Prostate gland (tissue), 2 donors: ENCODE data around the gene CACNA1E. TPM values are rescaled to one million over a fixed set of nuclear protein-coding genes. Genes with fewer than 3 reads are reported as not detected.

Source experiments
- DNase-seq: peaks from one replicate; pipeline ENCODE4 v3.0.0-alpha.2; 2019; ENCODE audit warnings: low spot score
- H3K27ac ChIP-seq, 2 donors: fragments of 200-600 bp; sonication (generic); 2 replicates each; pipeline ENCODE4 v1.5.1; 2017 to 2019
- H3K27me3 ChIP-seq: fragments of 200-600 bp; sonication (generic); replicated peaks from 2 replicates; pipeline ENCODE4 v1.5.1; 2019; ENCODE audit not compliant: insufficient read depth
- H3K36me3 ChIP-seq, 2 donors: fragments of 200-600 bp; sonication (generic); 1 replicate in 1 of 2; 2 replicates in 1 of 2; pipeline versions ENCODE4 v1.5.1 to v1.8.1; 2017 to 2019
- H3K4me1 ChIP-seq: fragments of 200-600 bp; sonication (generic); replicated peaks from 2 replicates; pipeline ENCODE4 v1.5.1; 2019
- H3K4me3 ChIP-seq, 2 donors: fragments of 200-600 bp; sonication (generic); 2 replicates each; pipeline ENCODE4 v1.5.1; 2017 to 2019
- H3K9me3 ChIP-seq: fragments of 200-600 bp; sonication (generic); 2 replicates; pipeline ENCODE4 v1.5.1; 2017
- POLR2A ChIP-seq: fragments of 450-650 bp; IDR thresholded peaks from one replicate; pipeline ENCODE4 v1.6.1; 2016; ENCODE audit warnings: antibody characterized with exemption, mild to moderate bottlenecking
- POLR2AphosphoS5 ChIP-seq: sonication (generic); formaldehyde crosslinking; IDR thresholded peaks from one replicate; pipeline ENCODE4 v1.6.1; 2017; ENCODE audit warnings: antibody characterized with exemption
- WGBS: methylation state at CpG from one replicate; pipeline ENCODE4 v1.1.5; 2018; 5-methylcytosine and 5-hydroxymethylcytosine counted together
- intact Hi-C: fragments of 100-400 bp; cut with DNase I; formaldehyde crosslinking; loops from one replicate; pipeline ENCODE4 v1.14.2; 2022
- total RNA-seq, 2 donors: library from RNA; depleted of rRNA; stranded (reverse); fragments of >200 nt; gene quantifications; one replicate each; pipeline ENCODE4 v1.1.0, GENCODE V29; 2016
- TF ChIP-seq, protein P1 (sequence below), 4 experiments: fragments of 200-600 bp in 2 of 4; fragments of 450-650 bp in 2 of 4; sonication (generic) in 2 of 4; IDR thresholded peaks; 1 replicate in 3 of 4; 2 replicates in 1 of 4; pipeline ENCODE4 v1.5.1; 2016 to 2019; ENCODE audit warnings: antibody characterized with exemption in 4 of 4, mild to moderate bottlenecking in 2 of 4, moderate library complexity in 2 of 4

The CACNA1E gene
- total RNA-seq, 2 donors from 2014 or later = 4.1 TPM; not detected in 1

DNA sequence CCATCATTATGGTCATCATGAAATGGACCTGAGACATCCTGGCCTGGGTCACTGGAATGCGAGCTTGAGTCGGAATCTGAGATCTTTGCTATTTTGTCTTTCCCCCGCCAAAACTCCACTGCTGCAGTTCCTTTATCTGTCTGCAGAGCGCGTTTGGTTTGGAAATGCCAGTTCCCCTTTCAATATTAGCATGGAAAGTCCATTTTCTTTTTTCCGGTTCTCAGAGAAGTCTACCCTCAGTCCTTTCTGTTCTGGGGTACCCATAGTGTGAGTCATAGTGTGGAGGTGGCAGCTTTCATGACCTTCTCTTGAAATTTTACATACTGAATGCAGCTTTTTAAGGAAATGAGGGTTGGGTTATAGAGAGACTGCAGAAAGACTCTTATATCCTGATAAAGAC lies 14.6 kb downstream of the CACNA1E start:
- 80% methylated on average over 6 of the region's 6 CpGs for WGBS
- H3K9me3 ChIP-seq = no peaks in the 10 kb centered on the region
- no peak for DNase-seq
- TF ChIP-seq POLR2A (no peak), POLR2AphosphoS5 (no peak)
- TF ChIP-seq, protein P1, sequence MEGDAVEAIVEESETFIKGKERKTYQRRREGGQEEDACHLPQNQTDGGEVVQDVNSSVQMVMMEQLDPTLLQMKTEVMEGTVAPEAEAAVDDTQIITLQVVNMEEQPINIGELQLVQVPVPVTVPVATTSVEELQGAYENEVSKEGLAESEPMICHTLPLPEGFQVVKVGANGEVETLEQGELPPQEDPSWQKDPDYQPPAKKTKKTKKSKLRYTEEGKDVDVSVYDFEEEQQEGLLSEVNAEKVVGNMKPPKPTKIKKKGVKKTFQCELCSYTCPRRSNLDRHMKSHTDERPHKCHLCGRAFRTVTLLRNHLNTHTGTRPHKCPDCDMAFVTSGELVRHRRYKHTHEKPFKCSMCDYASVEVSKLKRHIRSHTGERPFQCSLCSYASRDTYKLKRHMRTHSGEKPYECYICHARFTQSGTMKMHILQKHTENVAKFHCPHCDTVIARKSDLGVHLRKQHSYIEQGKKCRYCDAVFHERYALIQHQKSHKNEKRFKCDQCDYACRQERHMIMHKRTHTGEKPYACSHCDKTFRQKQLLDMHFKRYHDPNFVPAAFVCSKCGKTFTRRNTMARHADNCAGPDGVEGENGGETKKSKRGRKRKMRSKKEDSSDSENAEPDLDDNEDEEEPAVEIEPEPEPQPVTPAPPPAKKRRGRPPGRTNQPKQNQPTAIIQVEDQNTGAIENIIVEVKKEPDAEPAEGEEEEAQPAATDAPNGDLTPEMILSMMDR (IDR thresholded peaks at IDR 0.05) = no peak
- H3K4me3 ChIP-seq = no peak overlapping the region
- H3K27ac ChIP-seq = no peak overlapping the region
- no peaks in the 10 kb centered on the region for H3K27me3 ChIP-seq
- H3K4me1 ChIP-seq = no peaks in the 10 kb centered on the region
- no peaks in the 10 kb centered on the region for H3K36me3 ChIP-seq
- intact Hi-C loops = no loop called here

DNA sequence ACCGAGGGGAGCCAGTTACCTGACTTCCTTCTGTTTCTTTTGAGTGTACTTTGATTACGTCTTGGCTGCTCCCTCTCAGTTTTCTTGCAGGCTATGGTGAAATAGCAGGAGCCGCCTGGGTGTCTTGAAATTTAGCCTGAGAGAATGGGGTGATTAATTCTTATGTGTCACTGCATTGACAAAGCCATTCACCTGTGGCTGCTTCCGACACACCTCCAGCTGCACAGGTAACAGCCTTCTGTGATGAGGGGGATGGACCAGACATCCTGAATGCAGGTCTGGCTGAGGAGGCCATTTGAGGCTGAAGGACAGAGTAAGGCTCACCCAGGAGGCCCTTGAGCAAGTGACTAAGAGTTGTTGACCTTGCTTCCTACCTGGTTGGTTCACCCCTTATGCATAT lies 16.5 kb downstream of the CACNA1E start:
- H3K4me1 ChIP-seq = no peaks in the 10 kb centered on the region
- 83% methylated on average over 4 of the region's 4 CpGs for WGBS
- H3K9me3 ChIP-seq = no peaks in the 10 kb centered on the region
- no peaks in the 10 kb centered on the region for H3K36me3 ChIP-seq
- intact Hi-C loops = no loop called here
- TF ChIP-seq POLR2A (no peak), POLR2AphosphoS5 (no peak)
- TF ChIP-seq, protein P1 (IDR thresholded peaks at IDR 0.05) = no peak
- no peak overlapping the region for H3K4me3 ChIP-seq
- no peaks in the 10 kb centered on the region for H3K27me3 ChIP-seq
- DNase-seq = no peak
- H3K27ac ChIP-seq = no peak overlapping the region

DNA sequence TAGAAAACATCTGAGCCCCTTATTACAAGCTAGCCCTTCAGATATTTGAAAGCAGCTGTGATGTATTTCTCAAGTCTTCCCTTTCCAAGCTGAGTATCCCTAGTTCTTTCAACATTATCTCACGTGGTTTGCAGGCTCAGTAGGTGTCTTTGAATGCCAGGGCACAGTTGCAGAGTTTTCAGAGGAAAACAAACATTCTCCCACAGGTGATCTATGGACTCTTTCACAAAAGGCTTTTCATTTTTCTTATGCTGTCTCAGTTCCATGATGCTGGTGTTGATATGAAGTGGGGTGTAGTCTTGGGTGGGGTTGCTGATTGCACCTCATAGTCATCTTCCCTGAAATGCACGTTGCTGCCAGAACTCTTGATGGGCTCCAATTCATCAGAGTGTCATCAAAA lies 17.3 kb downstream of the CACNA1E start:
- Histone ChIP-seq H3K27ac (no peak overlapping the region), H3K4me3 (no peak overlapping the region), H3K4me1 (no peaks in the 10 kb centered on the region), H3K9me3 (no peaks in the 10 kb centered on the region), H3K36me3 (no peaks in the 10 kb centered on the region), H3K27me3 (no peaks in the 10 kb centered on the region)
- TF ChIP-seq, protein P1 (IDR thresholded peaks at IDR 0.05) = no peak
- TF ChIP-seq POLR2AphosphoS5 = no peak
- TF ChIP-seq POLR2A = no peak
- WGBS = 41% methylated on average over 2 of the region's 2 CpGs
- intact Hi-C loops = no loop called here
- no peak for DNase-seq

DNA sequence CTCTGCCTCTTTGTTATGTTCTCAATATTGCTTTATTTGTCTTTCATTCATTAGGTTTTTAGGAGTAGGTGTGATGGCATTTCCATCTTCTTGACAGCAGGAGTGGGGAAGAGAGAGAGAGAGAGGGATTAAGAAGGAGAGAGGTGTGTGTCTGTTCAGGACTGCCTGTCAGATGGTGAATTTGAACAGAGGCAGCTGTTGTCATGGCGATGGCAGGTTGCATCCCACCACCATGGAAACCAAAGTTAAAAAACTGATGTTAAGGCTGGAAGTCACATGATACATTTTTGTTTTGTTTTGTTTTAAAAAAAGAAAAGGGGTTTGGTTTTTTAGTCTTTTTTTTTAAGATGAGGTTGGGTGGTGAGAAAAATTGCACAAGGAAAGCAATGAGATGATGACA lies 18.3 kb downstream of the CACNA1E start:
- Histone ChIP-seq H3K36me3 (no peaks in the 10 kb centered on the region), H3K4me3 (no peak overlapping the region), H3K27me3 (no peaks in the 10 kb centered on the region), H3K27ac (no peak overlapping the region), H3K9me3 (no peaks in the 10 kb centered on the region), H3K4me1 (no peaks in the 10 kb centered on the region)
- intact Hi-C loops = no loop called here
- 97% methylated on average over 1 of the region's 1 CpG for WGBS
- no peak for TF ChIP-seq POLR2AphosphoS5
- TF ChIP-seq, protein P1 (IDR thresholded peaks at IDR 0.05) = no peak
- TF ChIP-seq POLR2A = no peak
- DNase-seq = no peak

DNA sequence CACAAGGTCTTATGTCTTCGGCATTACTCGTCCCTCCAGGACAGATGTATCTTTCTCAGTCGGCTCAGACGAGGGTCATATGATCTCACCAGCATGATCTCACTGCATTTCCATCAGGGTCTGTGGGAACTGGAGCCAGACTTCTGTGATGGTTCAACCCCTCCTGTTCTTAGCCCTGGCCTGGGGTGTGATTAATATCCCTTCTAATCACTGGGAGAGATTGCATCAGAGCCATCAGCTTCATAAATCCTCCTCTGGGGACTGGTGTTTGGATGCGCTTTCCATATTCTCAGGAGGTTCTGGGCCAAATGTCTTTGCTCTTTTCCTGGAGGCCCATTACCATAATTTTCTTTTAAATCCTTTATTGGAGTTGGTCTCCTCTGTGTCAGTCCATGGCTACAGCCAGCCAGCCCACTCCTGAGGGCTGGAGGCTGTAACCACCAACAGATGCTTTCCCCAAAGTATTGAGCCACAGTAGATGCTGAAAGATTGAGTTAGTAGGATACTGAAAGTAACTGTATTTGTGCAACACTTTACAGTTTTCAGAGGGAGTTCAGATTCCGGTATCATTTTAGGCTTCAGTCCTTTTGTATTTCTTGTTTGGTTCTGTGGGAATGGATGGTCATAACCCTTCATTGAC lies 20.0 kb downstream of the CACNA1E start:
- H3K36me3 ChIP-seq = no peaks in the 10 kb centered on the region
- intact Hi-C loops = no loop called here
- H3K27ac ChIP-seq = no peak overlapping the region
- TF ChIP-seq POLR2AphosphoS5 = no peak
- no peak for TF ChIP-seq POLR2A
- TF ChIP-seq, protein P1 (IDR thresholded peaks at IDR 0.05) = no peak
- no peaks in the 10 kb centered on the region for H3K4me1 ChIP-seq
- H3K27me3 ChIP-seq = no peaks in the 10 kb centered on the region
- H3K4me3 ChIP-seq = no peak overlapping the region
- no peak for DNase-seq
- H3K9me3 ChIP-seq = no peaks in the 10 kb centered on the region
- 71% methylated on average over 6 of the region's 6 CpGs for WGBS
